ENCODE results near the gene ZCCHC17.
"Not testable (repeated sequence)": the region's sequence is repeated elsewhere in the genome, so short reads cannot be mapped to it uniquely, and the experiment has no call there.

ZCCHC17 gene

GRCh38 chr1:31273619-31274018 lies 23.2 kb upstream of the ZCCHC17 start:
- WGBS, 2 donors (ENCODE audit: extremely low coverage in 2 of 2, insufficient read length in 2 of 2, insufficient replicate concordance in 1 of 2) = no CpG with 5 or more reads among the region's 2 CpGs
- Histone ChIP-seq H2BK12ac (ENCODE audit: low read length) (no peak overlapping the region), H3K4me1 (ENCODE audit: control insufficient read depth in 2 of 2, insufficient read depth in 1 of 2, low read depth in 1 of 2, low read length in 2 of 2) (no peaks in the 10 kb centered on the region), H2BK5ac (ENCODE audit: low read length) (no peak overlapping the region), H3K9me3 (replicated peaks in 1 of 2; ENCODE audit: control insufficient read depth in 2 of 2, insufficient read depth in 1 of 2, low read depth in 1 of 2, low read length in 2 of 2) (no peaks in the 10 kb centered on the region), H4K8ac (ENCODE audit: low read depth, low read length) (no peak overlapping the region), H3K36me3 (replicated peaks in 1 of 2; ENCODE audit: control insufficient read depth in 2 of 2, insufficient read depth in 2 of 2, low read length in 2 of 2) (peaks cover 25 to 98% of the 10 kb centered on the region in 2 donors), H2BK120ac (ENCODE audit: low read depth, low read length) (no peak overlapping the region), H3K18ac (ENCODE audit: low read length) (no peak overlapping the region), H3K4me2 (ENCODE audit: insufficient read depth, low read length, poor library complexity, severe bottlenecking) (no peak overlapping the region), H3K79me1 (ENCODE audit: low read depth, low read length) (no peaks in the 10 kb centered on the region), H3K14ac (ENCODE audit: low read length) (no peak overlapping the region), H3K4me3 (ENCODE audit: low read length in 2 of 2) (no peak overlapping the region), H4K91ac (ENCODE audit: low read depth, low read length, poor library complexity) (no peak overlapping the region), H3K27me3 (ENCODE audit: control insufficient read depth in 3 of 3, insufficient read depth in 3 of 3, low read depth in 1 of 3, low read length in 3 of 3) (no peaks in the 10 kb centered on the region), H2AK5ac (ENCODE audit: low read depth, low read length) (no peak overlapping the region), H3K9ac (ENCODE audit: low read depth, low read length, poor library complexity) (no peak overlapping the region), H2BK15ac (ENCODE audit: low read length) (no peak overlapping the region), H3K27ac (replicated peaks; ENCODE audit: low read length) (no peak overlapping the region), H2AFZ (ENCODE audit: low read length) (no peak overlapping the region), H3K4ac (ENCODE audit: low read length) (no peak overlapping the region), H3K23ac (ENCODE audit: low read depth, low read length, poor library complexity) (no peak overlapping the region)
- DNase-seq (ENCODE audit: low spot score) = no peak

GRCh38 chr1:31282426-31282825 lies 14.4 kb upstream of the ZCCHC17 start:
- H3K23ac ChIP-seq (ENCODE audit: low read depth, low read length, poor library complexity); H3K79me1 ChIP-seq (ENCODE audit: low read depth, low read length); H2BK5ac ChIP-seq (ENCODE audit: low read length); H3K4me3 ChIP-seq (ENCODE audit: low read length in 2 of 2); H3K14ac ChIP-seq (ENCODE audit: low read length); H3K4ac ChIP-seq (ENCODE audit: low read length); H2AK5ac ChIP-seq (ENCODE audit: low read depth, low read length); H3K18ac ChIP-seq (ENCODE audit: low read length); H4K91ac ChIP-seq (ENCODE audit: low read depth, low read length, poor library complexity); H2BK12ac ChIP-seq (ENCODE audit: low read length); H3K27me3 ChIP-seq (ENCODE audit: control insufficient read depth in 3 of 3, insufficient read depth in 3 of 3, low read depth in 1 of 3, low read length in 3 of 3); H3K27ac ChIP-seq (replicated peaks; ENCODE audit: low read length); H2BK15ac ChIP-seq (ENCODE audit: low read length); H3K4me2 ChIP-seq (ENCODE audit: insufficient read depth, low read length, poor library complexity, severe bottlenecking); DNase-seq (ENCODE audit: low spot score); H3K4me1 ChIP-seq (ENCODE audit: control insufficient read depth in 2 of 2, insufficient read depth in 1 of 2, low read depth in 1 of 2, low read length in 2 of 2); H2BK120ac ChIP-seq (ENCODE audit: low read depth, low read length); H3K9me3 ChIP-seq (replicated peaks in 1 of 2; ENCODE audit: control insufficient read depth in 2 of 2, insufficient read depth in 1 of 2, low read depth in 1 of 2, low read length in 2 of 2); H4K8ac ChIP-seq (ENCODE audit: low read depth, low read length); H3K9ac ChIP-seq (ENCODE audit: low read depth, low read length, poor library complexity); H2AFZ ChIP-seq (ENCODE audit: low read length): not testable (repeated sequence)
- peaks cover 28 to 98% of the 10 kb centered on the region in 2 donors for H3K36me3 ChIP-seq (replicated peaks in 1 of 2; ENCODE audit: control insufficient read depth in 2 of 2, insufficient read depth in 2 of 2, low read length in 2 of 2)
- no CpG with 5 or more reads among the region's 9 CpGs for WGBS, 2 donors (ENCODE audit: extremely low coverage in 2 of 2, insufficient read length in 2 of 2, insufficient replicate concordance in 1 of 2)

GRCh38 chr1:31287791-31288190 lies 9.0 kb upstream of the ZCCHC17 start:
- H3K27ac ChIP-seq (replicated peaks; ENCODE audit: low read length); H3K79me1 ChIP-seq (ENCODE audit: low read depth, low read length); H2BK12ac ChIP-seq (ENCODE audit: low read length); H3K27me3 ChIP-seq (ENCODE audit: control insufficient read depth in 3 of 3, insufficient read depth in 3 of 3, low read depth in 1 of 3, low read length in 3 of 3); H3K4me3 ChIP-seq (ENCODE audit: low read length in 2 of 2); H3K14ac ChIP-seq (ENCODE audit: low read length); H2BK5ac ChIP-seq (ENCODE audit: low read length); H2AK5ac ChIP-seq (ENCODE audit: low read depth, low read length); H2AFZ ChIP-seq (ENCODE audit: low read length); H2BK15ac ChIP-seq (ENCODE audit: low read length); DNase-seq (ENCODE audit: low spot score); H2BK120ac ChIP-seq (ENCODE audit: low read depth, low read length); H3K4me2 ChIP-seq (ENCODE audit: insufficient read depth, low read length, poor library complexity, severe bottlenecking); H3K4ac ChIP-seq (ENCODE audit: low read length); H3K9me3 ChIP-seq (replicated peaks in 1 of 2; ENCODE audit: control insufficient read depth in 2 of 2, insufficient read depth in 1 of 2, low read depth in 1 of 2, low read length in 2 of 2); H3K18ac ChIP-seq (ENCODE audit: low read length); H3K4me1 ChIP-seq (ENCODE audit: control insufficient read depth in 2 of 2, insufficient read depth in 1 of 2, low read depth in 1 of 2, low read length in 2 of 2); H3K9ac ChIP-seq (ENCODE audit: low read depth, low read length, poor library complexity); H4K91ac ChIP-seq (ENCODE audit: low read depth, low read length, poor library complexity); H4K8ac ChIP-seq (ENCODE audit: low read depth, low read length); H3K23ac ChIP-seq (ENCODE audit: low read depth, low read length, poor library complexity): not testable (repeated sequence)
- WGBS, 2 donors (ENCODE audit: extremely low coverage in 2 of 2, insufficient read length in 2 of 2, insufficient replicate concordance in 1 of 2) = no CpG with 5 or more reads among the region's 4 CpGs
- H3K36me3 ChIP-seq (replicated peaks in 1 of 2; ENCODE audit: control insufficient read depth in 2 of 2, insufficient read depth in 2 of 2, low read length in 2 of 2) = peaks cover 27 to 99% of the 10 kb centered on the region in 2 donors

- H4K91ac ChIP-seq (ENCODE audit: low read depth, low read length, poor library complexity) = no peak overlapping the region
- H3K79me1 ChIP-seq (ENCODE audit: low read depth, low read length) = peaks cover 2% of the 10 kb centered on the region
- H2BK120ac ChIP-seq (ENCODE audit: low read depth, low read length) = no peak overlapping the region
- H3K9ac ChIP-seq (ENCODE audit: low read depth, low read length, poor library complexity) = no peak overlapping the region
- H3K4me1 ChIP-seq (ENCODE audit: control insufficient read depth in 2 of 2, insufficient read depth in 1 of 2, low read depth in 1 of 2, low read length in 2 of 2) = no peaks in the 10 kb centered on the region
- no peak overlapping the region for H3K4ac ChIP-seq (ENCODE audit: low read length)
- DNase-seq (ENCODE audit: low spot score) = no peak
- no peak overlapping the region for H3K4me2 ChIP-seq (ENCODE audit: insufficient read depth, low read length, poor library complexity, severe bottlenecking)
- no peak overlapping the region for H3K23ac ChIP-seq (ENCODE audit: low read depth, low read length, poor library complexity)
- H3K18ac ChIP-seq (ENCODE audit: low read length) = no peak overlapping the region
- H3K27ac ChIP-seq (replicated peaks; ENCODE audit: low read length) = no peak overlapping the region
- no peak overlapping the region for H2BK5ac ChIP-seq (ENCODE audit: low read length)
- H3K27me3 ChIP-seq (ENCODE audit: control insufficient read depth in 3 of 3, insufficient read depth in 3 of 3, low read depth in 1 of 3, low read length in 3 of 3) = no peaks in the 10 kb centered on the region
- H2AFZ ChIP-seq (ENCODE audit: low read length) = no peak overlapping the region
- no peak overlapping the region for H3K4me3 ChIP-seq (ENCODE audit: low read length in 2 of 2)
- no peak overlapping the region for H2AK5ac ChIP-seq (ENCODE audit: low read depth, low read length)
- H2BK12ac ChIP-seq (ENCODE audit: low read length) = no peak overlapping the region
- no CpG with 5 or more reads among the region's 4 CpGs for WGBS, 2 donors (ENCODE audit: extremely low coverage in 2 of 2, insufficient read length in 2 of 2, insufficient replicate concordance in 1 of 2)
- H3K14ac ChIP-seq (ENCODE audit: low read length) = no peak overlapping the region
- H3K36me3 ChIP-seq (replicated peaks in 1 of 2; ENCODE audit: control insufficient read depth in 2 of 2, insufficient read depth in 2 of 2, low read length in 2 of 2) = peaks cover 25 to 99% of the 10 kb centered on the region in 2 donors
- H4K8ac ChIP-seq (ENCODE audit: low read depth, low read length) = no peak overlapping the region
- no peak overlapping the region for H2BK15ac ChIP-seq (ENCODE audit: low read length)
- H3K9me3 ChIP-seq (replicated peaks in 1 of 2; ENCODE audit: control insufficient read depth in 2 of 2, insufficient read depth in 1 of 2, low read depth in 1 of 2, low read length in 2 of 2) = no peaks in the 10 kb centered on the region
These were observed 7.8 kb upstream of the ZCCHC17 start for GRCh38 chr1:31289021-31289420.
